OCI-LY1 (cell line): ENCODE data around the gene DBH.

Source experiments
- H2AFZ ChIP-seq: fragments of 200-600 bp; sonication (generic), shearing (Covaris generic); 2 replicates; pipeline ENCODE4 v1.6.0; 2014; ENCODE audit warnings: antibody characterized with exemption, mild to moderate bottlenecking, low read length
- H3F3A ChIP-seq: fragments of 200-600 bp; sonication (generic), shearing (Covaris generic); 2 replicates; pipeline ENCODE4 v1.6.0; 2014; ENCODE audit warnings: mild to moderate bottlenecking, antibody characterized with exemption, low read length, moderate library complexity; ENCODE audit not compliant: insufficient read depth
- H3K27ac ChIP-seq: fragments of 200-600 bp; sonication (generic); 2 replicates; pipeline ENCODE4 v1.5.1; 2014; ENCODE audit warnings: low read length, mixed run types, mild to moderate bottlenecking, low read depth; ENCODE audit not compliant: poor library complexity, severe bottlenecking
- H3K27me3 ChIP-seq: fragments of 200-600 bp; sonication (generic); 2 replicates; pipeline ENCODE4 v1.6.0; 2014; ENCODE audit warnings: antibody characterized with exemption, mild to moderate bottlenecking, low read length, moderate library complexity; ENCODE audit not compliant: insufficient read depth
- H3K36me3 ChIP-seq: fragments of 200-600 bp; sonication (generic); 2 replicates; pipeline ENCODE4 v1.6.1; 2014; ENCODE audit warnings: mild to moderate bottlenecking, antibody characterized with exemption, low read length, moderate library complexity, mixed read lengths; ENCODE audit not compliant: insufficient read depth
- H3K4me1 ChIP-seq: fragments of 200-600 bp; sonication (generic); 2 replicates; pipeline ENCODE4 v1.5.1; 2014; ENCODE audit warnings: mild to moderate bottlenecking, low read length, moderate library complexity; ENCODE audit not compliant: insufficient read depth, severe bottlenecking
- H3K4me2 ChIP-seq: fragments of 200-600 bp; sonication (generic), shearing (Covaris generic); 2 replicates; pipeline ENCODE4 v1.6.1; 2014; ENCODE audit warnings: low read length
- H3K4me3 ChIP-seq: fragments of 200-600 bp; sonication (generic); 2 replicates; pipeline ENCODE4 v1.5.1; 2014; ENCODE audit warnings: low read length, low read depth, mild to moderate bottlenecking, mixed read lengths; ENCODE audit not compliant: poor library complexity, severe bottlenecking
- H3K79me2 ChIP-seq: fragments of 200-600 bp; shearing (Covaris generic); 2 replicates; pipeline ENCODE4 v1.6.1; 2016; ENCODE audit warnings: mixed run types, low read length, mixed read lengths; ENCODE audit not compliant: insufficient read depth
- H3K9ac ChIP-seq: fragments of 200-600 bp; sonication (generic), shearing (Covaris generic); 2 replicates; pipeline ENCODE4 v1.6.1; 2014; ENCODE audit warnings: mild to moderate bottlenecking, low read length, mixed read lengths
- H3K9me2 ChIP-seq: fragments of 200-600 bp; sonication (generic), shearing (Covaris generic); 2 replicates; pipeline ENCODE4 v1.6.1; 2014; ENCODE audit warnings: low read depth, mild to moderate bottlenecking, low read length, mixed read lengths
- H3K9me3 ChIP-seq: fragments of 200-600 bp; shearing (Covaris generic); 2 replicates; pipeline ENCODE4 v1.6.1; 2014; ENCODE audit warnings: low read length, mixed read lengths
- H4K20me1 ChIP-seq: fragments of 200-600 bp; sonication (generic), shearing (Covaris generic); 2 replicates; pipeline ENCODE4 v1.6.0; 2016; ENCODE audit warnings: mild to moderate bottlenecking, low read length; ENCODE audit not compliant: insufficient read depth
- EZH2 ChIP-seq: fragments of 200-600 bp; sonication (generic), shearing (Covaris generic); IDR thresholded peaks from 2 replicates; pipeline ENCODE4 v1.8.0; 2017; ENCODE audit warnings: borderline replicate concordance, mixed run types, mild to moderate bottlenecking, antibody characterized with exemption, low read length, moderate library complexity, mixed read lengths
- TF ChIP-seq, protein P1 (sequence below): fragments of 200-600 bp; sonication (generic), shearing (Covaris generic); IDR thresholded peaks from 2 replicates; pipeline ENCODE4 v1.5.1; 2017; ENCODE audit warnings: mild to moderate bottlenecking, antibody characterized with exemption, low read length, moderate library complexity, mixed read lengths

Gene DBH

DNA sequence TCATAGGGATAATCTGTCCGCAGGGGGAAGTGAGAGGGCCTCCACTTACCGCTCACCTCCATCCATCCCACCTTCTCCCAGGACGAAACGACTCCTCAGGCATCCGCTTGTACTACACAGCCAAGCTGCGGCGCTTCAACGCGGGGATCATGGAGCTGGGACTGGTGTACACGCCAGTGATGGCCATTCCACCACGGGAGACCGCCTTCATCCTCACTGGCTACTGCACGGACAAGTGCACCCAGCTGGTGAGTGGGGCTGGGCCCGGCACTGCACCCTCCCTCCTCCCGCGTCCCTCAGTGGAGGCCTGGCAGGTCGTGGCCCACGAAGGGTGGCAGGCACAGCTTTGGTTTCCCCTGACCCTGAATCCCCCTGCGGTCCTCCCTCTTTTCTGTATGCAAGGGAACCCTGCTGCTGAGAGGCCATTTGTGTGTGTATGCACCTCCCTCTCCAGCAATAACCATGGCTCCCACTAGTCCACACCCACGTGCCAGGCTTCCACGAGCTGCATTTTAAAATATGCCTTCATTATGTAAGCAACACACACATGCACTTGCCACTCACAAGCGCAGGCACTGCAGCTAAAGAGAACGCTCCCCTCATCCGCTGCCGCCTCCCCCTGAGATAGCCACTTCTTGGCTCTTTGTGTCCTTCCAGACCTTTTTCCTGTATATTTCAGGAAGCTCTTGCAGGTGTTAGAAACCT is 11.8 kb downstream of the DBH start:
- Histone ChIP-seq H3K9me3 (no peaks in the 10 kb centered on the region), H3K4me1 (no peaks in the 10 kb centered on the region), H3K4me2 (no peak overlapping the region), H3K9ac (no peak overlapping the region), H3K27ac (no peak overlapping the region), H3K9me2 (no peaks in the 10 kb centered on the region), H2AFZ (no peak overlapping the region), H3K79me2 (no peaks in the 10 kb centered on the region), H3K4me3 (no peak overlapping the region), H3K27me3 (peaks cover 3% of the 10 kb centered on the region; the same call in 1 of the 2 replicates), H3K36me3 (no peaks in the 10 kb centered on the region), H4K20me1 (no peaks in the 10 kb centered on the region), H3F3A (no peaks in the 10 kb centered on the region)
- no peak for TF ChIP-seq EZH2
- TF ChIP-seq, protein P1, sequence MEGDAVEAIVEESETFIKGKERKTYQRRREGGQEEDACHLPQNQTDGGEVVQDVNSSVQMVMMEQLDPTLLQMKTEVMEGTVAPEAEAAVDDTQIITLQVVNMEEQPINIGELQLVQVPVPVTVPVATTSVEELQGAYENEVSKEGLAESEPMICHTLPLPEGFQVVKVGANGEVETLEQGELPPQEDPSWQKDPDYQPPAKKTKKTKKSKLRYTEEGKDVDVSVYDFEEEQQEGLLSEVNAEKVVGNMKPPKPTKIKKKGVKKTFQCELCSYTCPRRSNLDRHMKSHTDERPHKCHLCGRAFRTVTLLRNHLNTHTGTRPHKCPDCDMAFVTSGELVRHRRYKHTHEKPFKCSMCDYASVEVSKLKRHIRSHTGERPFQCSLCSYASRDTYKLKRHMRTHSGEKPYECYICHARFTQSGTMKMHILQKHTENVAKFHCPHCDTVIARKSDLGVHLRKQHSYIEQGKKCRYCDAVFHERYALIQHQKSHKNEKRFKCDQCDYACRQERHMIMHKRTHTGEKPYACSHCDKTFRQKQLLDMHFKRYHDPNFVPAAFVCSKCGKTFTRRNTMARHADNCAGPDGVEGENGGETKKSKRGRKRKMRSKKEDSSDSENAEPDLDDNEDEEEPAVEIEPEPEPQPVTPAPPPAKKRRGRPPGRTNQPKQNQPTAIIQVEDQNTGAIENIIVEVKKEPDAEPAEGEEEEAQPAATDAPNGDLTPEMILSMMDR: no peak

DNA sequence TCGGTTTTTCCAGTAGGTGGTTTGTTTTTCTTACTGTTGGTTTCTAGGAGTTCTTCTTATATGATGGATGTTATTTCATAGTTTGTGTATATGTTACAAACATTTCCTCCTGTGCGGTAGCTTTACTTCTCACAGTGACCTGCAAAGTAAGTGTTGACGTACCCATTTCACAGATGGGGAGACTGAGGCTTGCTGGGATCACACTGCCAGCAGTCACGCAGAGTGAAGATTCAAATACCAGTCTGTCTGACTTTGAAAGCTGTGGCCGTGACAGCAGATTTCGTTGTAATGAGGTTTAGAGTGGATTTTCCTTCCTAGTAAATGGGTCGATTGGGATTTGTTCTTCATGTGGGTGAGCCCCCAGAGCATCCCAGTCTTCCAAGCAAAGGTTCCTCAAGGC is 13.0 kb downstream of the DBH start:
- Histone ChIP-seq H4K20me1 (no peaks in the 10 kb centered on the region), H3K4me2 (no peak overlapping the region), H3K27me3 (peaks cover 3% of the 10 kb centered on the region; the same call in 1 of the 2 replicates), H3K27ac (no peak overlapping the region), H3K36me3 (no peaks in the 10 kb centered on the region), H3K4me3 (no peak overlapping the region), H2AFZ (no peak overlapping the region), H3K9ac (no peak overlapping the region), H3K79me2 (no peaks in the 10 kb centered on the region), H3K9me3 (no peaks in the 10 kb centered on the region), H3K4me1 (no peaks in the 10 kb centered on the region), H3K9me2 (no peaks in the 10 kb centered on the region), H3F3A (no peaks in the 10 kb centered on the region)
- TF ChIP-seq, protein P1: no peak
- TF ChIP-seq EZH2: no peak

DNA sequence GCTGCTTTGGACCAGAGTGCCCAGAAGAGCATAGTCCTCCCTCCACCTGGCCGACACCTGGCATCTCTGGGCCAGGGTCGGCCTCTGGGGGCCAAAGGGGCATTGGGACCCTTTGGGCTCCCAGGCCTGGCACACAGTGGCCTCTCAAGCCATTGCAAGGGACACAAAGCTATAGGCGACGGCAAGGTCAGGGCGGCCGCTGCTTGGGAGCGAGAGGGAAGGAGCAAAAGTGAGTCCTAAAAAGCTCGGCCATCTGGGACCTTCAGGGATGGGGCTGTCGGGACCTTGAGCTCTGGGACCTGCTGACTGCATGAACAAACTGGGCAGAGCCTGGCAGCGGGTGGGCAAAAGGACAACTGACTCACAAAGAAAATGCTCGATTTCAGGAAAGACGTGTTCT is 13.9 kb downstream of the DBH start:
- Histone ChIP-seq H4K20me1 (no peaks in the 10 kb centered on the region), H3K27ac (no peak overlapping the region), H3K9me2 (no peaks in the 10 kb centered on the region), H3K36me3 (no peaks in the 10 kb centered on the region), H3K4me1 (no peaks in the 10 kb centered on the region), H3K4me3 (no peak overlapping the region), H2AFZ (no peak overlapping the region), H3K79me2 (no peaks in the 10 kb centered on the region), H3K27me3 (peaks cover 3% of the 10 kb centered on the region; the same call in 1 of the 2 replicates), H3K9ac (no peak overlapping the region), H3F3A (no peaks in the 10 kb centered on the region), H3K9me3 (no peaks in the 10 kb centered on the region), H3K4me2 (no peak overlapping the region)
- TF ChIP-seq EZH2: no peak
- TF ChIP-seq, protein P1: no peak
